B cell (primary cell): ENCODE data around the gene TTC9C. TPM values are rescaled to one million over a fixed set of nuclear protein-coding genes. Genes with fewer than 3 reads are reported as not detected.

ENCODE experiments used
- ATAC-seq: fragments of 200-7000 bp; cut with Tn5 transposase; one replicate; pipeline ENCODE4 v1.10.0; 2021; ENCODE audit warnings: low read depth, mild to moderate bottlenecking, moderate number of reproducible peaks, moderate library complexity
- CTCF ChIA-PET: fragments of 350-600 bp; sonication (Branson Sonifier 250); formaldehyde crosslinking; loops from one replicate; lab custom pipeline; 2021; ENCODE audit warnings: antibody characterized with exemption, inconsistent platforms; lab: Charles Lee
- POLR2A ChIA-PET: fragments of 350-600 bp; sonication (Branson Sonifier 250); formaldehyde crosslinking; loops from one replicate; lab custom pipeline; 2021; ENCODE audit warnings: antibody characterized with exemption; lab: Charles Lee
- DNase-seq: peaks from one replicate; pipeline ENCODE4 v3.0.0; 2013
- H2AFZ ChIP-seq: 2 replicates; pipeline ENCODE4 v1.6.1; 2012; ENCODE audit warnings: mild to moderate bottlenecking, low read depth, low read length; ENCODE audit not compliant: insufficient read depth, poor library complexity, severe bottlenecking
- H3K27ac ChIP-seq, 2 donors: 1 replicate in 1 of 2; 2 replicates in 1 of 2; pipeline ENCODE4 v1.5.1; 2012 to 2013; ENCODE audit warnings: low read length in 2 of 2, mild to moderate bottlenecking in 2 of 2, moderate library complexity in 1 of 2
- H3K27me3 ChIP-seq, 4 experiments: fragments of 200-600 bp in 1 of 4; sonication (generic) in 1 of 4; replicated peaks in 1 of 4; 1 replicate in 2 of 4; 2 replicates in 2 of 4; pipeline versions ENCODE4 v1.6.1 to v1.7.0; 2013 to 2016; ENCODE audit warnings: low read length in 3 of 4, mild to moderate bottlenecking in 2 of 4, mixed read lengths in 1 of 4, moderate library complexity in 1 of 4; ENCODE audit not compliant: insufficient read depth in 4 of 4, control insufficient read depth in 3 of 4; ENCODE audit errors: control extremely low read depth in 1 of 4
- H3K36me3 ChIP-seq, 2 experiments: replicated peaks in 1 of 2; 1 replicate in 1 of 2; 2 replicates in 1 of 2; pipeline versions ENCODE4 v1.6.1 to v1.7.1; 2013; ENCODE audit warnings: low read length in 1 of 2; ENCODE audit not compliant: insufficient read depth in 2 of 2, control insufficient read depth in 1 of 2; ENCODE audit errors: control extremely low read depth in 1 of 2, extremely low read depth in 1 of 2
- H3K4me1 ChIP-seq, 2 donors: fragments of 200-600 bp in 1 of 2; sonication (generic) in 1 of 2; 1 replicate in 1 of 2; 2 replicates in 1 of 2; pipeline versions ENCODE4 v1.5.1 to v1.6.1; 2013 to 2017; ENCODE audit warnings: low read length in 2 of 2; ENCODE audit not compliant: control insufficient read depth in 2 of 2, insufficient read depth in 2 of 2
- H3K4me2 ChIP-seq: replicated peaks from 2 replicates; pipeline ENCODE3; 2012; ENCODE audit warnings: mild to moderate bottlenecking, low read depth, low read length; ENCODE audit not compliant: poor library complexity, severe bottlenecking
- H3K4me3 ChIP-seq, 5 experiments: fragments of 200-600 bp in 1 of 5; sonication (generic) in 1 of 5; 1 replicate in 3 of 5; 2 replicates in 2 of 5; pipeline versions ENCODE4 v1.5.1 to v1.7.0; 2011 to 2016; ENCODE audit warnings: low read length in 4 of 5, mild to moderate bottlenecking in 4 of 5, low read depth in 2 of 5, control low read depth in 1 of 5, moderate library complexity in 1 of 5; ENCODE audit not compliant: insufficient read depth in 1 of 5; ENCODE audit errors: control extremely low read depth in 1 of 5, extremely low read depth in 1 of 5
- H3K79me2 ChIP-seq: fragments of 200-600 bp; sonication (generic); one replicate; pipeline ENCODE4 v1.6.0; 2016; ENCODE audit warnings: low read length; ENCODE audit not compliant: control insufficient read depth, insufficient read depth
- H3K9ac ChIP-seq: fragments of 200-600 bp; sonication (generic); 2 replicates; pipeline ENCODE4 v1.6.1; 2017; ENCODE audit warnings: mild to moderate bottlenecking, low read length, moderate library complexity
- H3K9me3 ChIP-seq, 3 donors: one replicate each; pipeline versions ENCODE4 v1.6.1 to v1.7.1; 2013; ENCODE audit warnings: low read length in 2 of 3; ENCODE audit not compliant: control insufficient read depth in 2 of 3, insufficient read depth in 1 of 3; ENCODE audit errors: control extremely low read depth in 1 of 3
- H4K20me1 ChIP-seq: 2 replicates; pipeline ENCODE4 v1.6.0; 2012; ENCODE audit warnings: mild to moderate bottlenecking, low read length; ENCODE audit not compliant: insufficient read depth, control insufficient read depth, poor library complexity, severe bottlenecking
- H3K27ac Mint-ChIP-seq: one replicate; pipeline ENCODE4 v1.8.0; 2021; ENCODE audit warnings: mixed read lengths
- H3K27me3 Mint-ChIP-seq: one replicate; pipeline ENCODE4 v1.8.0; 2021; ENCODE audit warnings: mixed read lengths
- H3K4me1 Mint-ChIP-seq: one replicate; pipeline ENCODE4 v1.8.0; 2021; ENCODE audit warnings: mixed read lengths
- H3K4me3 Mint-ChIP-seq: one replicate; pipeline ENCODE4 v1.8.0; 2021; ENCODE audit warnings: mixed read lengths
- H3K9me3 Mint-ChIP-seq: one replicate; pipeline ENCODE4 v1.8.0; 2022; ENCODE audit warnings: mixed read lengths; ENCODE audit not compliant: insufficient read depth
- EZH2 ChIP-seq: IDR thresholded peaks from 2 replicates; pipeline ENCODE4 v1.6.1; 2012; ENCODE audit warnings: borderline replicate concordance, low read depth, mild to moderate bottlenecking, moderate library complexity, low read length; ENCODE audit not compliant: insufficient read depth, poor library complexity, severe bottlenecking
- WGBS: methylation state at CpG from one replicate; pipeline ENCODE4 v1.1.5; 2013; ENCODE audit warnings: missing lambda C conversion rate; ENCODE audit not compliant: insufficient coverage; 5-methylcytosine and 5-hydroxymethylcytosine counted together
- intact Hi-C: fragments of 100-400 bp; cut with micrococcal nuclease; formaldehyde crosslinking; loops from one replicate; pipeline ENCODE4 v1.10.0; 2022
- polyA plus RNA-seq: library from polyadenylated mRNA; depleted of rRNA; stranded (reverse); fragments of >200 nt; gene quantifications from 2 replicates; pipeline ENCODE4 v1.2.3, GENCODE V29; 2012
- total RNA-seq, 2 donors: library from RNA; stranded (reverse); fragments of 120-200 nt in 1 of 2; gene quantifications; 1 replicate in 1 of 2; 2 replicates in 1 of 2; pipeline versions ENCODE4 v1.2.3 to v1.2.4, GENCODE V29; 2013 to 2022
- TF ChIP-seq, protein P1 (sequence below): fragments of 200-600 bp; IDR thresholded peaks from one replicate; pipeline ENCODE4 v1.8.0; 2022; ENCODE audit warnings: antibody characterized with exemption, mild to moderate bottlenecking

TTC9C gene
- total and polyA plus RNA-seq, 2 donors (not counting 1 experiment from before 2014, with no cell fraction given) = 33.5 to 56.3 TPM

DNA sequence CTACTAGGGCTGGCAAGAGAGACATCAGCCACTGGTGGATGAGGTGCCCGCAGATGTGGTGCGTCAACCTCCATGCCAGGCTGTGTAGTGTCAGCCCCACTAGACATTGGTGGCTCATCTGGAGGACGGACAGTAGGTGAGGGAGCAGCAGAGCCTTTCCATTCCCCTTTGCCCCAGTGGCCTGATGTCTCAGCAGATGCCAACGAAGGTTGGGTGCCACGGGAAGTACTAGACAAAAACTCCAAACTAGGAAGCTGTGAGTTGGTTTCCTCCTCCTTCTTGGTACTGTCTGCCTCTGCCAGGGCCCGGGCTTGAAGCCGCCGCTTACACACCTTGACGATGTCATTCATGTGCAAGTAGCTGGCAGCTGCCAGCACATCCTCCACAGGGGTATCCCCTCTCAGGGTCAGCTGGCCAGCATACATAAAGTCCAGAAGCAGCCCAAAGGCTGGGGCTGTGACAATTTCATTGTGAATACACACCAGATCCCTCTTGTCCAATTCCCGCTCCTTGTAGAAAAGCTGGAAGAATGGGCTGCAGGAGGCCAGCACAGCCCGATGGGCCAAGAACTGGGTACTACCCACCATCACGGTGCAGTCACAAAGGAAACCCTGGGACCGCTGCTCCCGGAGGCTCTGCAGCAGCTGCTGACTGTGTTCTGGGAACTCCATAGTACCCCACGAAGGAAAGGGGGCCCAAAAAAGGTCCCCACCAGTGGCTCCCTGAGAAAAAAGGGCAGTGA is 24.9 kb downstream of the TTC9C start:
- Histone ChIP-seq H3K4me2 (peak overlapping the region; percentile 96), H3K4me3 (peak overlapping the region; percentile 82 to 94 (median 86)), H3K27ac (peak overlapping the region; percentile 35 to 84), H4K20me1 (peaks cover 6% of the 10 kb centered on the region), H3K4me1 (peaks cover 7 to 21% of the 10 kb centered on the region in 2 donors), H3K79me2 (peaks cover 40% of the 10 kb centered on the region), H3K36me3 (peaks cover 0 to 19% of the 10 kb centered on the region in 2 experiments), H3K9ac (peak overlapping the region; percentile 81), H3K27me3 (no peaks in the 10 kb centered on the region), H2AFZ (peak overlapping the region; percentile 95), H3K9me3 (no peaks in the 10 kb centered on the region)
- no peak for ATAC-seq
- Mint-ChIP-seq H3K27ac (peak overlapping the region; percentile 99), H3K27me3 (no peaks in the 10 kb centered on the region), H3K9me3 (no peaks in the 10 kb centered on the region), H3K4me3 (peak overlapping the region; percentile 99), H3K4me1 (peaks cover 30% of the 10 kb centered on the region)
- ChIA-PET CTCF (interaction anchor here (0.6 to 2.6 kb wide), 14 partner anchors 10 to 1551 kb away, joined by 3 to 32 read pairs (median 5); partner anchors contain the start of genes HNRNPUL2, STX5, TEX54 and TMEM179B), POLR2A (interaction anchor here (0.5 to 3.9 kb wide), 30 partner anchors 8 to 1952 kb away, joined by 3 to 75 read pairs (median 6); partner anchors contain the start of genes B3GAT3, C11orf98, CSKMT and EEF1G)
- WGBS = 78% methylated on average over 15 of the region's 15 CpGs
- DNase-seq = no peak
- intact Hi-C loops = loop anchor here (1.0 kb wide), 1 partner anchor 8 kb away; the partner anchor contains the start of gene POLR2G
- TF ChIP-seq, protein P1, sequence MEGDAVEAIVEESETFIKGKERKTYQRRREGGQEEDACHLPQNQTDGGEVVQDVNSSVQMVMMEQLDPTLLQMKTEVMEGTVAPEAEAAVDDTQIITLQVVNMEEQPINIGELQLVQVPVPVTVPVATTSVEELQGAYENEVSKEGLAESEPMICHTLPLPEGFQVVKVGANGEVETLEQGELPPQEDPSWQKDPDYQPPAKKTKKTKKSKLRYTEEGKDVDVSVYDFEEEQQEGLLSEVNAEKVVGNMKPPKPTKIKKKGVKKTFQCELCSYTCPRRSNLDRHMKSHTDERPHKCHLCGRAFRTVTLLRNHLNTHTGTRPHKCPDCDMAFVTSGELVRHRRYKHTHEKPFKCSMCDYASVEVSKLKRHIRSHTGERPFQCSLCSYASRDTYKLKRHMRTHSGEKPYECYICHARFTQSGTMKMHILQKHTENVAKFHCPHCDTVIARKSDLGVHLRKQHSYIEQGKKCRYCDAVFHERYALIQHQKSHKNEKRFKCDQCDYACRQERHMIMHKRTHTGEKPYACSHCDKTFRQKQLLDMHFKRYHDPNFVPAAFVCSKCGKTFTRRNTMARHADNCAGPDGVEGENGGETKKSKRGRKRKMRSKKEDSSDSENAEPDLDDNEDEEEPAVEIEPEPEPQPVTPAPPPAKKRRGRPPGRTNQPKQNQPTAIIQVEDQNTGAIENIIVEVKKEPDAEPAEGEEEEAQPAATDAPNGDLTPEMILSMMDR = no peak
- TF ChIP-seq EZH2 = no peak
